Epithelial cell of umbilical artery (primary cell): ENCODE data around the gene GSG1L2. TPM values are rescaled to one million over a fixed set of nuclear protein-coding genes. Genes with fewer than 3 reads are reported as not detected.

Source experiments
- total RNA-seq: library from RNA; depleted of rRNA; stranded (reverse); fragments of >200 nt; gene quantifications from 2 replicates; pipeline ENCODE4 v1.2.3, GENCODE V29; 2014

The GSG1L2 gene
- total RNA-seq, result not detected in 2 replicates

DNA sequence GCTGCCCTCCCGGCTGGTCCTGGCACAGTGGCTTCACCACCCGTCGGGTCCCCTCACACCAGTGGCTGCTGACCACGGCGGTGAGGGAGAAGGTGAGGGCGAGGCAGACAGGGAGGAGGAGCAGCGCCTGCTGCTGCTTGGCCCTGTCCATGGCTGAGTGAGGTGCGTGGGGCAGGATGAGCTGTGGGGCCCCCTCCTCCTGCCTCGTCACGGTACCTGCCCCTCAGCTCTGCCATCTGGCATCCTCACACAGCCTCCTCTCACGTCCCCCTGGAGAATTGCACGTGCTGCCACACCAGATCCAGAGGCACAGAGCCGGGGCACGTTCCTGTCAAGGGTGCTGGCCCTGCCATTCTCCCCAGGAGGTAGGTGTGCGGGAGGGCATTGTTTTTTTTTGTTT lies at the start of gene GSG1L2:
TSS of gene GSG1L2 (minus strand) at position 159 of the 400 bp plus-strand sequence. CDS start at position 151, 8 bp downstream.

DNA sequence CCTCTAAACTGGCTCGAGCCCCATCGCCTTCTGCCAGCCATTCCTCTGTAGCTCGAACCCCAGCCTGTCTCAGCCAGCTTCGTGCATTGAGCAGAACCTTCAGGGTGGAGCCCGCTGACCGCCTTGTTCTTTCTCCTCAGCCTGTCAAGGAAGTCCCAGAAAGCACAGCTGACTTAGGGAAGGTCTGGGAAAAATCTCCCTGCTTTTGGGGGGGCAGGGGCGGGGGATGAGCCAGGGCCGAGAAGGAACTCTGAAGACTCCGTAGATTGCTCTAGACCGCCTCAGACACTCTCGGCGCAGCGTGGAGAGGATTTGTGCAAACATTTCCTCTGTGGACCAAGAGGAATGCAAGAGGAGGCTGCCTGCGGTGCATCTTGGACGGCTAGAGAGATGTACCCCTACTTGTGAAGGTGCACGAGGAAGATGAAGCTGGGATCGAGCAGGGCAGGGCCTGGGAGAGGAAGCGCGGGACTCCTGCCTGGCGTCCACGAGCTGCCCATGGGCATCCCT lies 3.8 kb upstream of the GSG1L2 start, which contains the start of gene GLP2R:
TSS of gene GLP2R (plus strand) at position 284 of the 510 bp plus-strand sequence. CDS start at position 424, 140 bp downstream.

DNA sequence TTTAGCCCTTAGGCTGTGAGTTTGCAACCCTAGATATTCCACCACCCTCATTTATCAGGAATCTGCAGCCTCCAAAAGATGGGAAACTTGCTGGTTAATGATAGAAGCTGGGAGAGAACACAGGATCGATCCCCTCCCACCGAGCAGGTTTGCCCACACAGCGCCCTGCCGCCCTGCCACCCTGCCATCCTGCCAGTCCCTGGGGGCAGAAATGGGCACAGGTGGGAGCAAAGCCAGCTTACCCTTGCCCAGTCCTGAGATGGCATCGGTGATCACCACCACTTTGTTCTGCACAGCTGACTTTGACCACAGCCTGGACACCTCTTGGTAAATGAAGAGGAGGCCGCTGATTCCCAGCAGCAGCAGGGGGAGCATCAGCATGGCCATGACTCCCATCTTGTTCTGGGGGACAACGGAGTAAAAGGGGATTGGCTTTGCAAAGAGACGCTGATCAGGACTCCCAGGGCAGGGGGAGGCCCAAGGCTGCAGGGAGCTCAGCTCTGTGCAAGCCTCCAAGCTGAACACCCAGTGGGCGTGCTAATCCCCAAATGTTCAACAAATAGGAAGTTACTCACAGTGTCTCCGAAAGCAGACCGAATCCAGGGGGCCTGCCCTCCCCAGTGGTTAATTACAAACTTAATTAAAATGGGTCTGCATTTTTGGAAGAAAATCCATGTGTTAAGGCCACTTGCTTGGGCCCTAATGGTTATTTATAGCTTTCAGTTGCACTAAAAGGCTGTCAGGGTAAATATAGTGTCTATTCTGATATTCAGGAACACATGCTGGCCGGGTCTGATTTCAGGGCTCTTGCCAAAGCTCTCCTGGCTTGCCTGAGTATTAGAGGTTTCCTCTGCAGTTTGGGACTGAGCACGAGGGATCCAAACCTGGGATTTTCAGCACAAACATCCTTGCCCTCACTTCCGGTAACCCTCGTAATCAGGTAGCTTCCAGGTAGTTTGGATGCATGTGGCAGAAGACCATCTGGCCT lies 30.7 kb downstream of the GSG1L2 start, which contains the start of gene DHRS7C:
TSS of gene DHRS7C (minus strand) at position 704 of the 988 bp plus-strand sequence. CDS start at position 396, 308 bp downstream.

Other genes starting within 250 kb of the GSG1L2 start
- 61.6 and 91.6 TPM in 2 replicates for gene STX8, start 246.3 kb downstream of the GSG1L2 start, total RNA-seq
- gene CFAP52, start 245.4 kb downstream of the GSG1L2 start, total RNA-seq, result not detected in 2 replicates
- gene USP43, start 176.6 kb downstream of the GSG1L2 start, total RNA-seq, result under 0.01 TPM in 1 of 2 replicates, not detected in the other
- gene DHRS7C, start 30.5 kb downstream of the GSG1L2 start, total RNA-seq, result not detected in 2 replicates
- gene GLP2R, start 3.8 kb upstream of the GSG1L2 start, total RNA-seq, result not detected in 2 replicates
- gene RCVRN, start 83.2 kb upstream of the GSG1L2 start, total RNA-seq, result not detected in 2 replicates